Sigmoid colon (tissue), 7 donors: ENCODE data around the gene PIF1. TPM values are rescaled to one million over a fixed set of nuclear protein-coding genes. Genes with fewer than 3 reads are reported as not detected.

ENCODE experiments used
- DNase-seq: peaks from one replicate; pipeline ENCODE4 v3.0.0-alpha.2; 2019
- H3K27ac ChIP-seq, 4 donors: fragments of 200-600 bp; sonication (generic); one replicate each; pipeline ENCODE4 v1.5.1; 2016 to 2019; ENCODE audit warnings: mild to moderate bottlenecking in 1 of 4
- H3K27me3 ChIP-seq, 3 donors: fragments of 200-600 bp; sonication (generic); one replicate each; pipeline ENCODE4 v1.5.1; 2019; ENCODE audit warnings: mild to moderate bottlenecking in 1 of 3
- H3K36me3 ChIP-seq, 4 donors: fragments of 200-600 bp; sonication (generic); one replicate each; pipeline ENCODE4 v1.5.1; 2016 to 2019
- H3K4me1 ChIP-seq, 4 donors: fragments of 200-600 bp; sonication (generic); one replicate each; pipeline ENCODE4 v1.5.1; 2017 to 2019
- H3K4me3 ChIP-seq, 4 donors: fragments of 200-600 bp; sonication (generic); one replicate each; pipeline ENCODE4 v1.5.1; 2017 to 2019; ENCODE audit warnings: mild to moderate bottlenecking in 2 of 4, moderate library complexity in 1 of 4
- H3K9me3 ChIP-seq, 4 donors: fragments of 200-600 bp in 3 of 4; sonication (generic) in 3 of 4; one replicate each; pipeline versions ENCODE4 v1.5.1 to v1.6.1; 2013 to 2019
- EP300 ChIP-seq, 4 donors: sonication (generic); formaldehyde crosslinking; IDR thresholded peaks; one replicate each; pipeline ENCODE4 v1.6.1; 2017; ENCODE audit warnings: antibody characterized with exemption in 4 of 4
- POLR2A ChIP-seq, 2 donors: fragments of 450-650 bp; IDR thresholded peaks; one replicate each; pipeline ENCODE4 v1.6.1; 2016; ENCODE audit warnings: antibody characterized with exemption in 2 of 2, mild to moderate bottlenecking in 2 of 2, moderate library complexity in 2 of 2
- POLR2AphosphoS5 ChIP-seq, 4 donors: sonication (generic); formaldehyde crosslinking; IDR thresholded peaks; one replicate each; pipeline ENCODE4 v1.6.1; 2017; ENCODE audit warnings: antibody characterized with exemption in 4 of 4
- WGBS, 2 donors: extraction: QIAGEN DNeasy Blood & Tissue Kit; methylation state at CpG; one replicate each; pipeline ENCODE4 v1.1.7; 2013; 5-methylcytosine and 5-hydroxymethylcytosine counted together
- intact Hi-C: fragments of 100-400 bp; cut with DNase I; formaldehyde crosslinking; loops from one replicate; pipeline ENCODE4 v1.15.1; 2023
- polyA plus RNA-seq, 3 donors: library from polyadenylated mRNA; stranded (reverse); fragments of 200-250 nt; gene quantifications; one replicate each; pipeline ENCODE4 v1.2.3, GENCODE V29; 2013
- total RNA-seq, 4 donors: library from RNA; depleted of rRNA; stranded (reverse); fragments of >200 nt; gene quantifications; one replicate each; pipeline ENCODE4 v1.1.0, GENCODE V29; 2016
- TF ChIP-seq, protein P1 (sequence below), 4 experiments: fragments of 450-650 bp in 3 of 4; fragments of 200-600 bp in 1 of 4; IDR thresholded peaks; one replicate each; pipeline ENCODE4 v1.5.1; 2016 to 2019; ENCODE audit warnings: antibody characterized with exemption in 4 of 4, mild to moderate bottlenecking in 3 of 4, moderate library complexity in 2 of 4
- donor health status: healthy with polysubstance abuse.
- donor health status: Bipolar disorder and iron deficiency.
- donor health status: healthy.

PIF1 gene
- total and polyA plus RNA-seq, 7 donors: 0.69 to 12.9 (median 2.4) TPM

DNA sequence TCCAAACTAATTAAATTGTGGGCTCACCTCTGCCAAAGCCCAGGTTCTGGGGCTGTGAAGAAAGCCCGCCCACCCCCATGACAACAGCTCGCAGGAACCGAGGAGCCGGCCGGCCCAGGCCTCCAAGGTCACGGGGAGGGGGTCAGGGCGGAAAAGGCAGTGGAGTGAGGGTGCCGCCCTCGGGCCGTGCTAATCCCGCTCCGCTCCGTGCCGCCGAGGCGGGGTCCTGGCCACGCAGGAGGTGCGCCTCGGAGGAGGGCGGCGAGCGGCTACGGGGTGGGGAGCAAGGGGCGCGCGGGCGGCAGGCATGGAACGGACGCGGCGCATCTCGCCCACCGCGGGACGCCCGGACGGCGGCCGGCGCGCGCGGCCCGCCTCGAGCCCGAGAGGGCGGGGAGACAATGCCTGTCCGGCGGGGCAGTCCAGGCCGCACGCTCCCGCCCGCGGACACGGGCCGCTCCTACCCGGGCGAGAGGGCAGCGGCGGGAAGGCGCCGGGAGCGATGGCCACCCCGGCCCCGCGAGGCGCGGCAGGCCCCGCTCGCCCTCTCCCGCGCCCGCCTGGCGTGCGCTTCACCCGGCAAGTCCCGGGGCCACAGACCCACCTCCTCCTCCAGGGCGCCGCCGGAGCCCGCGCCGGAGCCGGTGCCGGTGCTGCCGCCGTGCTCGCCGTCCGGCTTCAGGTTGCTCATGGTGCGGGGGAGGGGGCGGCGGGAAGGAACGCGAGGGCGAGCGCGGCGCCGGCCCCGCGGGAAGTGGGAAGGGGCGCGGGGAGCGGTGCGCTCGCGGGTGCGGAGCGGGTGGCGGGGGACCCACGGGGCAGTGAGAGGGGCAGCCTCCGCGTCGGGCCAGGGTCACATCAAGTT, 50.6 kb downstream of the PIF1 start:
- H3K27ac ChIP-seq: peak overlapping the region; percentile 95 to 99 (median 96)
- no peaks in the 10 kb centered on the region for H3K9me3 ChIP-seq
- 1 to 3% methylated on average over 115 of the region's 115 CpGs for WGBS, 2 donors
- TF ChIP-seq, protein P1, sequence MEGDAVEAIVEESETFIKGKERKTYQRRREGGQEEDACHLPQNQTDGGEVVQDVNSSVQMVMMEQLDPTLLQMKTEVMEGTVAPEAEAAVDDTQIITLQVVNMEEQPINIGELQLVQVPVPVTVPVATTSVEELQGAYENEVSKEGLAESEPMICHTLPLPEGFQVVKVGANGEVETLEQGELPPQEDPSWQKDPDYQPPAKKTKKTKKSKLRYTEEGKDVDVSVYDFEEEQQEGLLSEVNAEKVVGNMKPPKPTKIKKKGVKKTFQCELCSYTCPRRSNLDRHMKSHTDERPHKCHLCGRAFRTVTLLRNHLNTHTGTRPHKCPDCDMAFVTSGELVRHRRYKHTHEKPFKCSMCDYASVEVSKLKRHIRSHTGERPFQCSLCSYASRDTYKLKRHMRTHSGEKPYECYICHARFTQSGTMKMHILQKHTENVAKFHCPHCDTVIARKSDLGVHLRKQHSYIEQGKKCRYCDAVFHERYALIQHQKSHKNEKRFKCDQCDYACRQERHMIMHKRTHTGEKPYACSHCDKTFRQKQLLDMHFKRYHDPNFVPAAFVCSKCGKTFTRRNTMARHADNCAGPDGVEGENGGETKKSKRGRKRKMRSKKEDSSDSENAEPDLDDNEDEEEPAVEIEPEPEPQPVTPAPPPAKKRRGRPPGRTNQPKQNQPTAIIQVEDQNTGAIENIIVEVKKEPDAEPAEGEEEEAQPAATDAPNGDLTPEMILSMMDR (IDR thresholded peaks at IDR 0.05): no peak
- TF ChIP-seq POLR2AphosphoS5 (IDR thresholded peaks at IDR 0.05): peak in 1 of 4 donors; percentile 4
- TF ChIP-seq EP300 (IDR thresholded peaks at IDR 0.05): no peak
- no peaks in the 10 kb centered on the region for H3K27me3 ChIP-seq
- peak overlapping the region; percentile 66 to 96 (median 90) for H3K4me3 ChIP-seq
- DNase-seq: peak; percentile 68
- peaks cover 0 to 57% (median 42%) of the 10 kb centered on the region in 4 donors for H3K4me1 ChIP-seq
- H3K36me3 ChIP-seq: no peaks in the 10 kb centered on the region
- intact Hi-C loops: loop anchor here (5.0 kb wide), 1 partner anchor 33 kb away; no protein-coding TSS in a partner anchor

DNA sequence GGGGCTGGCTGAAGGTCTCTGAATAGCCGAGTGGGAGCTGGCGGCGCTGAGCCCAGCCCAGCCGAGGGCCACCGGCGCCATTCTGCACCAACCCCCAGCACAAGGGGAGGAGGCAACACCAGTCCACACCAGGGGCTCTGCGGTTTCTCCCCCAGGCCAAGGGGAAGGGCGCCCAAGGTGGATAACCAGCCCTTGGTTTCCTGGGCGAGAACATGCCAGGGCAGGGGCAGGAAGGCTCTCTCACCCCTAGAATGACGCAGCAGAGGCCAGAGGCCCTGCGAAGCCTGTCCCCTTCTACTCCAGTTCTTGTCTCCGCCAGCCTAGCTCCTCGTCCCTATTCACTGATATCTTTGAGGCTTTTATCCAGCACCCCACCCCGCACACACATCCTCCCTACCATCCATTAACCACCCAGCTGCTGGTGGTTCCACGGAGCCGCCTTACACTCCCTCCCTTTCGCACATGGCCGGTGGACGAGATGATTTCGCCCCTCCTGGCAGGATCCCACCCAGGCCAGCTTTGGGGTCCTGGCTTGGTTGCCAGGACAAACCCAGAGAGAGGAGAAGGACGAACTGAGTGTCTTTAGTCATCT, 51.3 kb downstream of the PIF1 start:
- Histone ChIP-seq H3K27me3 (no peaks in the 10 kb centered on the region), H3K36me3 (no peaks in the 10 kb centered on the region), H3K4me1 (peaks cover 0 to 60% (median 42%) of the 10 kb centered on the region in 4 donors), H3K27ac (peak overlapping the region; percentile 95 to 99 (median 96)), H3K9me3 (no peaks in the 10 kb centered on the region), H3K4me3 (peak overlapping the region; percentile 66 to 96 (median 90))
- intact Hi-C loops: no loop called here
- peak; percentile 71 for DNase-seq
- no peak for TF ChIP-seq POLR2A (IDR thresholded peaks at IDR 0.05)
- TF ChIP-seq POLR2AphosphoS5 (IDR thresholded peaks at IDR 0.05): peak in 2 of 4 donors; percentile 23
- WGBS, 2 donors: 74 to 77% methylated on average over 21 of the region's 21 CpGs

DNA sequence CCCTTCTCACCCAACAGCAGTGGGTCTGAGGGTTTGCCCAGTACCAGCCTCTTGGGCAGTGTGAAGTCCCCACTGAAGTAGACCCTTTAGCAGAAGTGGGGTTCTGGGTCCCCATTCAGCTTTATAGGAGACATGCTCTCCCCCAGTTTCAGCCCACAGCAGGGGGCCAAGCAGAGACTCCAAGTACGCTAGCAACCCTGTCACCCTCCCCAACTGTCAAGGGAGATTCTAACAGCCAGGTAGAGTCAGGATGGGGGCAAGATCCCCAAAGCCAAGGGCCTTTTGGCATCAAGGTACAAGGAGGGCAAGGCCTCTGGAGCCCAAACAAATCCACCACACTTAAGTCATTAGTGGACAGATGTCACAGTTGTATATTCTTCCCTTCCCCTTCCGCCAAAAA, 51.8 kb downstream of the PIF1 start:
- DNase-seq: no peak
- Histone ChIP-seq H3K27me3 (no peaks in the 10 kb centered on the region), H3K4me1 (peaks cover 0 to 60% (median 42%) of the 10 kb centered on the region in 4 donors), H3K27ac (peak overlapping the region; percentile 95 to 99 (median 96)), H3K9me3 (no peaks in the 10 kb centered on the region), H3K4me3 (peak overlapping the region; percentile 66 to 96 (median 90)), H3K36me3 (no peaks in the 10 kb centered on the region)
- WGBS, 2 donors: 92 to 95% methylated on average over 2 of the region's 2 CpGs
- intact Hi-C loops: no loop called here
- TF ChIP-seq POLR2AphosphoS5 (IDR thresholded peaks at IDR 0.05) (no peak), POLR2A (IDR thresholded peaks at IDR 0.05) (no peak), EP300 (IDR thresholded peaks at IDR 0.05) (no peak)
- TF ChIP-seq, protein P1 (IDR thresholded peaks at IDR 0.05): no peak

DNA sequence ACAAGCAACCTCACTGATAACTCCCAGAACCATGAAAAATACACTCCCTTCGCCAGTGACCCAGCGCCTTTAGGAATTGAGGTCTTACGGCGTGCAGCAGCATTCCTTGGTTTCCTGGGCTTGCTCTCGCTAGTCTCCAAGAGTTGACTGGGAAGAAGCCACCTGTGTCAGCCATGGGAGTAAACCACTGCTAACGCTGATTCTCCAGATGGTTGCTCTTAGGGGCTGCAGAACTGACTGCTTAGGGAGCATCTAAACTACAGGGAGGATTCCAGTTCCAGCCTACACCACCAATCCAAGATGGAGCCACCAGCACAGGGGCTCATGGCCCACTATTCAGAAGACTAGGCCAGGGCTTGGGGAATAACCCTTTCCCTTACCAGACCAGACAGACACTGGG, 52.5 kb downstream of the PIF1 start:
- no peak for DNase-seq
- Histone ChIP-seq H3K27ac (peak overlapping the region; percentile 95 to 99 (median 96)), H3K36me3 (no peaks in the 10 kb centered on the region), H3K27me3 (no peaks in the 10 kb centered on the region), H3K4me1 (peaks cover 0 to 65% (median 46%) of the 10 kb centered on the region in 4 donors), H3K4me3 (peak overlapping the region in 3 of 4 donors; percentile 89 to 96 (median 90)), H3K9me3 (no peaks in the 10 kb centered on the region)
- 95 to 96% methylated on average over 6 of the region's 6 CpGs for WGBS, 2 donors
- TF ChIP-seq POLR2A (IDR thresholded peaks at IDR 0.05) (no peak), POLR2AphosphoS5 (IDR thresholded peaks at IDR 0.05) (no peak), EP300 (IDR thresholded peaks at IDR 0.05) (no peak)
- TF ChIP-seq, protein P1 (IDR thresholded peaks at IDR 0.05): no peak
- intact Hi-C loops: no loop called here

DNA sequence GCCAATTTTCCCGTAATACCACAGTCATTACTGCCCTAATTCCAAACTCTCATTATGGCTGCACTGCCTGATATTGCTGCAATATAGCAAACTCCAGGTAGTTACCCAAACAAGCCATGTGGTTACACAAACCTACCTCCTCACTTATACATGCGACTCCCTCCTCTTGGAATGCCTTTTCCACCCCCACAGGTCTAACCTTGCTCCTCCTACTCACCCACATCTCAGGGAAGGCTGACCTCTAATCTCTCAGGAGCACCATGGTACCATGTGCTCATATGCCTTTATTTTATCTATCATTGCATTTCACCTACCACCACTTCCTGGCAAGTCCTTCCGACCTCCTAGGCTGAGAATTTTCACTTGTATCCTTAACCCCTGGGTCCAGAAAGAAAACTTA, 53.0 kb downstream of the PIF1 start:
- Histone ChIP-seq H3K4me3 (peak overlapping the region in 1 of 4 donors; percentile 96), H3K4me1 (peaks cover 0 to 68% (median 49%) of the 10 kb centered on the region in 4 donors), H3K27ac (peak overlapping the region; percentile 95 to 99 (median 96)), H3K27me3 (no peaks in the 10 kb centered on the region), H3K9me3 (no peaks in the 10 kb centered on the region), H3K36me3 (no peaks in the 10 kb centered on the region)
- intact Hi-C loops: no loop called here
- no peak for DNase-seq
- TF ChIP-seq, protein P1 (IDR thresholded peaks at IDR 0.05): no peak
- TF ChIP-seq POLR2AphosphoS5 (IDR thresholded peaks at IDR 0.05): no peak
- TF ChIP-seq POLR2A (IDR thresholded peaks at IDR 0.05): no peak
- TF ChIP-seq EP300 (IDR thresholded peaks at IDR 0.05): no peak
- 45 to 63% methylated on average over 3 of the region's 3 CpGs for WGBS, 2 donors
